Measurements from ENCODE around the gene PRKCSH.

GRCh38 chr19:11434703-11435056, 755 bp upstream of the PRKCSH start:
- TF ChIP-seq POLR2AphosphoS5 (IDR thresholded peaks at IDR 0.05; ENCODE audit: low read depth, low read length): no peak
- TF ChIP-seq, protein P1, sequence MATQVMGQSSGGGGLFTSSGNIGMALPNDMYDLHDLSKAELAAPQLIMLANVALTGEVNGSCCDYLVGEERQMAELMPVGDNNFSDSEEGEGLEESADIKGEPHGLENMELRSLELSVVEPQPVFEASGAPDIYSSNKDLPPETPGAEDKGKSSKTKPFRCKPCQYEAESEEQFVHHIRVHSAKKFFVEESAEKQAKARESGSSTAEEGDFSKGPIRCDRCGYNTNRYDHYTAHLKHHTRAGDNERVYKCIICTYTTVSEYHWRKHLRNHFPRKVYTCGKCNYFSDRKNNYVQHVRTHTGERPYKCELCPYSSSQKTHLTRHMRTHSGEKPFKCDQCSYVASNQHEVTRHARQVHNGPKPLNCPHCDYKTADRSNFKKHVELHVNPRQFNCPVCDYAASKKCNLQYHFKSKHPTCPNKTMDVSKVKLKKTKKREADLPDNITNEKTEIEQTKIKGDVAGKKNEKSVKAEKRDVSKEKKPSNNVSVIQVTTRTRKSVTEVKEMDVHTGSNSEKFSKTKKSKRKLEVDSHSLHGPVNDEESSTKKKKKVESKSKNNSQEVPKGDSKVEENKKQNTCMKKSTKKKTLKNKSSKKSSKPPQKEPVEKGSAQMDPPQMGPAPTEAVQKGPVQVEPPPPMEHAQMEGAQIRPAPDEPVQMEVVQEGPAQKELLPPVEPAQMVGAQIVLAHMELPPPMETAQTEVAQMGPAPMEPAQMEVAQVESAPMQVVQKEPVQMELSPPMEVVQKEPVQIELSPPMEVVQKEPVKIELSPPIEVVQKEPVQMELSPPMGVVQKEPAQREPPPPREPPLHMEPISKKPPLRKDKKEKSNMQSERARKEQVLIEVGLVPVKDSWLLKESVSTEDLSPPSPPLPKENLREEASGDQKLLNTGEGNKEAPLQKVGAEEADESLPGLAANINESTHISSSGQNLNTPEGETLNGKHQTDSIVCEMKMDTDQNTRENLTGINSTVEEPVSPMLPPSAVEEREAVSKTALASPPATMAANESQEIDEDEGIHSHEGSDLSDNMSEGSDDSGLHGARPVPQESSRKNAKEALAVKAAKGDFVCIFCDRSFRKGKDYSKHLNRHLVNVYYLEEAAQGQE (IDR thresholded peaks at IDR 0.05; ENCODE audit: insufficient read depth in 1 of 2, low read depth in 2 of 2, low read length in 2 of 2): no peak
- TF ChIP-seq TAF1 (IDR thresholded peaks at IDR 0.05; ENCODE audit: borderline replicate concordance, insufficient read depth, low read length): no peak
